HepG2 (cell line): Measurements from ENCODE around the gene ATG4A. TPM values are rescaled to one million over a fixed set of nuclear protein-coding genes. Genes with fewer than 3 reads are reported as not detected.

Experiments
- ATAC-seq: fragments of 200-7000 bp; cut with Tn5 transposase; 3 replicates; pipeline ENCODE4 v1.9.1; 2020; ENCODE audit warnings: mild to moderate bottlenecking, moderate library complexity
- BruUV-seq: library from RNA; stranded (reverse); fragments of 400-500 nt; replicated peaks from 2 replicates; lab custom pipeline; 2021; lab: Mats Ljungman, UMichigan
- CTCF ChIA-PET: fragments of 300-600 bp; formaldehyde crosslinking; extraction: SDS; loops from one replicate; lab custom pipeline; 2021; ENCODE audit warnings: low total read pairs, inconsistent platforms, low intra/inter-chr PET ratio; lab: Yijun Ruan, JAX
- POLR2A ChIA-PET: fragments of 350-600 bp; sonication (Branson Sonifier 250); formaldehyde crosslinking; loops from one replicate; lab custom pipeline; 2020; ENCODE audit warnings: antibody characterized with exemption, inconsistent platforms; lab: Yijun Ruan, JAX
- DNase-seq: peaks from one replicate; pipeline ENCODE4 v3.0.0-alpha.2; 2015; ENCODE audit warnings: low spot score
- FAIRE-seq: peaks from 3 replicates; lab custom pipeline; 2011; peaks lifted over from hg19 to GRCh38; lab: Jason Lieb, UNC
- H2AFZ ChIP-seq: one replicate; pipeline ENCODE4 v1.6.1; 2011; ENCODE audit warnings: low read length, inconsistent platforms
- H3K27ac ChIP-seq: fragments of 300-600 bp; 3 replicates; pipeline ENCODE4 v1.8.0; 2011; ENCODE audit warnings: mixed run types, mild to moderate bottlenecking, mixed read lengths, low read length, inconsistent platforms; ENCODE audit not compliant: insufficient read depth; ENCODE audit errors: extremely low read length
- H3K27me3 ChIP-seq, 2 experiments: fragments of 200-600 bp in 1 of 2; 2 replicates in 1 of 2; 3 replicates in 1 of 2; pipeline versions ENCODE4 v1.6.0 to v1.8.0; 2011; ENCODE audit warnings: low read length in 2 of 2, mild to moderate bottlenecking in 2 of 2, moderate library complexity in 2 of 2, inconsistent platforms in 1 of 2; ENCODE audit not compliant: insufficient read depth in 2 of 2, control insufficient read depth in 1 of 2
- H3K36me3 ChIP-seq, 2 experiments: fragments of 200-600 bp in 1 of 2; replicated peaks in 1 of 2; 2 replicates in 1 of 2; 3 replicates in 1 of 2; pipeline versions ENCODE4 v1.5.1 to v1.8.0; 2011; ENCODE audit warnings: low read length in 2 of 2, inconsistent platforms in 1 of 2; ENCODE audit not compliant: insufficient read depth in 2 of 2, control insufficient read depth in 1 of 2
- H3K4me1 ChIP-seq: 2 replicates; pipeline ENCODE4 v1.5.1; 2012; ENCODE audit warnings: low read length, inconsistent platforms; ENCODE audit not compliant: insufficient read depth
- H3K4me2 ChIP-seq: 2 replicates; pipeline ENCODE4 v1.6.0; 2011; ENCODE audit warnings: low read depth, low read length, inconsistent platforms
- H3K4me3 ChIP-seq, 3 experiments: fragments of 200-600 bp in 1 of 3; sonication (generic), shearing (Covaris generic) in 1 of 3; replicated peaks in 1 of 3; 2 replicates each; pipeline ENCODE4 v1.5.1; 2011 to 2016; ENCODE audit warnings: low read length in 3 of 3, inconsistent platforms in 2 of 3, low read depth in 2 of 3, mild to moderate bottlenecking in 2 of 3, control low read depth in 1 of 3, mixed read lengths in 1 of 3; ENCODE audit not compliant: insufficient read depth in 1 of 3
- H3K79me2 ChIP-seq: one replicate; pipeline ENCODE4 v1.6.1; 2011; ENCODE audit warnings: low read length, inconsistent platforms; ENCODE audit not compliant: insufficient read depth
- H3K9ac ChIP-seq: 2 replicates; pipeline ENCODE4 v1.6.0; 2011; ENCODE audit warnings: mild to moderate bottlenecking, low read depth, low read length, inconsistent platforms; ENCODE audit not compliant: insufficient read depth
- H3K9me3 ChIP-seq: 2 replicates; pipeline ENCODE4 v1.5.1; 2012; ENCODE audit warnings: mild to moderate bottlenecking, low read length
- H4K20me1 ChIP-seq: 2 replicates; pipeline ENCODE4 v1.6.0; 2011; ENCODE audit warnings: inconsistent platforms, mild to moderate bottlenecking, low read length, moderate library complexity; ENCODE audit not compliant: insufficient read depth
- ARID4A ChIP-seq: sonication (generic); formaldehyde crosslinking; IDR thresholded peaks from 2 replicates; pipeline ENCODE4 v1.5.0; 2020; ENCODE audit warnings: mild to moderate bottlenecking, missing genetic modification reagents, borderline replicate concordance
- ARNT2 ChIP-seq: sonication (generic); formaldehyde crosslinking; IDR thresholded peaks from 2 replicates; pipeline ENCODE4 v1.8.0; 2022; ENCODE audit warnings: mild to moderate bottlenecking, low read depth, missing genetic modification reagents, moderate library complexity
- CREB1 ChIP-seq, 2 experiments: fragments of 450-650 bp in 1 of 2; IDR thresholded peaks; 2 replicates each; pipeline ENCODE4 v1.6.1; 2016 to 2017; ENCODE audit warnings: control low read depth in 1 of 2, mild to moderate bottlenecking in 1 of 2, missing compliant biosample characterization in 1 of 2, missing genetic modification characterization in 1 of 2
- RFX5 ChIP-seq: IDR thresholded peaks from 2 replicates; pipeline ENCODE4 v1.6.1; 2011; ENCODE audit warnings: low read depth, low read length, improper control_type of control experiment
- ZNF501 ChIP-seq: sonication (generic); formaldehyde crosslinking; IDR thresholded peaks from 2 replicates; pipeline ENCODE4 v1.5.1; 2020; ENCODE audit warnings: mild to moderate bottlenecking, moderate library complexity, missing genetic modification reagents
- ZNF556 ChIP-seq: sonication (generic); formaldehyde crosslinking; IDR thresholded peaks from 2 replicates; pipeline ENCODE4 v1.4.0; 2020; ENCODE audit warnings: mild to moderate bottlenecking, missing genetic modification reagents, borderline replicate concordance
- ZNF687 ChIP-seq: sonication (generic); formaldehyde crosslinking; IDR thresholded peaks from 2 replicates; pipeline ENCODE4 v1.5.1; 2020; ENCODE audit warnings: mild to moderate bottlenecking, missing genetic modification reagents, moderate library complexity
- WGBS: methylation state at CpG from one replicate; pipeline ENCODE4 v1.1.6; 2017; ENCODE audit warnings: low lambda C conversion rate; 5-methylcytosine and 5-hydroxymethylcytosine counted together
- in situ Hi-C: cut with HindIII; loops from 2 replicates; pipeline ENCODE4 v1.10.0; 2017; ENCODE audit warnings: low pct_unique_long_range_greater_than_20kb; ENCODE audit not compliant: extremely low pct_ligation_motif_present
- intact Hi-C: fragments of 100-400 bp; cut with micrococcal nuclease; formaldehyde crosslinking; loops from one replicate; pipeline ENCODE4 v1.10.0; 2022; ENCODE audit not compliant: unreplicated experiment
- polyA plus RNA-seq, 8 experiments: library from polyadenylated mRNA; depleted of rRNA in 3 of 8; stranded (reverse) in 7 of 8; unstranded in 1 of 8; fragments of >200 nt; fragmentation: Illumina TruSeq in 4 of 8; extraction: Trizol in 4 of 8; gene quantifications; 2 replicates each; pipeline versions ENCODE4 v1.2.1 to v1.2.3, GENCODE V29; 2011 to 2016; ENCODE audit warnings: low read depth in 4 of 8, missing spikeins in 1 of 8, mixed read lengths in 1 of 8; ENCODE audit not compliant: insufficient read depth in 1 of 8
- total RNA-seq, 5 experiments: library from RNA; depleted of rRNA; stranded (reverse); fragments of >200 nt; fragmentation: Illumina TruSeq; extraction: Trizol; gene quantifications; 2 replicates each; pipeline ENCODE4 v1.2.3, GENCODE V29; 2016; ENCODE audit warnings: low read depth in 1 of 5

The ATG4A gene
- total and polyA plus RNA-seq, 2 of the 13 experiments (the other 11 are each of a cell fraction or from before 2014, with no cell fraction given), result 3.3 to 6.3 TPM

DNA sequence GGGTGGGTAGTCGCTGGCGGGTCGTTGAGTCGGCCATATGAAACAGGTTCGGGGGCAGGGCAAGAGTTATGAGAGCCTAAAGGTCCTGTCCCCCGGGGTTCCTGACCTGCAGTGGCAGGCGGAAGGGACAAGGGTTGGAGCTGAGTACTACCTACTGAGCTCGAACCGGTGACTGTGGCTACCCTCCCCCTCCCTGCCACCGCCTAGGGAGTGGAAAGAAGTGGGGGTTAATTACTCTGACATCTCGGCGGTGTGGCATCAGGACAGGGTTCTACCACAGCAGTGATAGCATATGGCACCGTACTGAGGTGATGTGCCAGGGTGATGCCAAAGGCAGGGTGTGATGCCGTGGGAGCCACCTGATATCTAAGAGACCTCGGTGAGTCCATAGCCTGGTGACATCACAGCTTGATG, 307 bp downstream of the ATG4A start:
- ATAC-seq (peak; percentile 62), DNase-seq (no peak), FAIRE-seq (no peak)
- peak overlapping the region; percentile 82 for H3K4me2 ChIP-seq
- ChIA-PET POLR2A (interaction anchor here (1.2 kb wide), 1 partner anchor 376 kb away, joined by 3 read pairs; no protein-coding TSS in a partner anchor), CTCF (no interaction called here)
- intact Hi-C loops, result no loop called here
- no peaks in the 10 kb centered on the region for H3K9me3 ChIP-seq
- 0 out of 2 replicates have a peak, but pooled peaks have one; percentile 1 for TF ChIP-seq CREB1 (IDR thresholded peaks at IDR 0.05)
- TF ChIP-seq CREB1 (CRISPR knock-in tag; IDR thresholded peaks at IDR 0.05), result no peak
- TF ChIP-seq ZNF501, result 0 out of 2 replicates have a peak, but pooled peaks have one; percentile 3
- TF ChIP-seq ARNT2 (CRISPR knock-in tag), result no peak
- 0 out of 2 replicates have a peak, but pooled peaks have one; percentile 7 for TF ChIP-seq ZNF556
- no peak for TF ChIP-seq RFX5
- TF ChIP-seq ZNF687 (CRISPR knock-in tag), result 0 out of 2 replicates have a peak, but pooled peaks have one; percentile 2
- peak; percentile 10; the same call in 1 of the 2 replicates for TF ChIP-seq ARID4A (CRISPR knock-in tag)
- TSS peak; percentile 77 for BruUV-seq
- H2AFZ ChIP-seq, result no peak overlapping the region
- peaks cover 7% of the 10 kb centered on the region; the same call in 1 of the 2 replicates for H3K4me1 ChIP-seq
- H4K20me1 ChIP-seq, result no peaks in the 10 kb centered on the region
- no peaks in the 10 kb centered on the region; a peak in 1 of 5 replicates for H3K27me3 ChIP-seq
- peaks cover 17% of the 10 kb centered on the region for H3K79me2 ChIP-seq
- H3K36me3 ChIP-seq, result 0 out of 5 replicates have a peak, but pooled peaks cover 0 to 6% of the 10 kb centered on the region in 2 experiments
- WGBS, result 0% methylated on average over 2 of the region's 15 CpGs
- in situ Hi-C loops, result no loop called here
- no peak overlapping the region for H3K27ac ChIP-seq
- H3K4me3 ChIP-seq, result peak overlapping the region; percentile 69 to 80 (median 79); a peak in 5 of 6 replicates
- peak overlapping the region; percentile 58 for H3K9ac ChIP-seq
